B cell (primary cell): ENCODE results near the gene GRK5. TPM values are rescaled to one million over a fixed set of nuclear protein-coding genes. Genes with fewer than 3 reads are reported as not detected.
"Not testable (repeated sequence)": the region's sequence is repeated elsewhere in the genome, so short reads cannot be mapped to it uniquely, and the experiment has no call there.

ENCODE experiments used
- ATAC-seq: fragments of 200-7000 bp; cut with Tn5 transposase; one replicate; pipeline ENCODE4 v1.10.0; 2021; ENCODE audit warnings: low read depth, mild to moderate bottlenecking, moderate number of reproducible peaks, moderate library complexity
- CTCF ChIA-PET: fragments of 350-600 bp; sonication (Branson Sonifier 250); formaldehyde crosslinking; loops from one replicate; lab custom pipeline; 2021; ENCODE audit warnings: antibody characterized with exemption, inconsistent platforms; lab: Charles Lee
- POLR2A ChIA-PET: fragments of 350-600 bp; sonication (Branson Sonifier 250); formaldehyde crosslinking; loops from one replicate; lab custom pipeline; 2021; ENCODE audit warnings: antibody characterized with exemption; lab: Charles Lee
- DNase-seq: peaks from one replicate; pipeline ENCODE4 v3.0.0; 2013
- H2AFZ ChIP-seq: 2 replicates; pipeline ENCODE4 v1.6.1; 2012; ENCODE audit warnings: mild to moderate bottlenecking, low read depth, low read length; ENCODE audit not compliant: insufficient read depth, poor library complexity, severe bottlenecking
- H3K27ac ChIP-seq, 2 donors: 1 replicate in 1 of 2; 2 replicates in 1 of 2; pipeline ENCODE4 v1.5.1; 2012 to 2013; ENCODE audit warnings: low read length in 2 of 2, mild to moderate bottlenecking in 2 of 2, moderate library complexity in 1 of 2
- H3K27me3 ChIP-seq, 4 experiments: fragments of 200-600 bp in 1 of 4; sonication (generic) in 1 of 4; replicated peaks in 1 of 4; 1 replicate in 2 of 4; 2 replicates in 2 of 4; pipeline versions ENCODE4 v1.6.1 to v1.7.0; 2013 to 2016; ENCODE audit warnings: low read length in 3 of 4, mild to moderate bottlenecking in 2 of 4, mixed read lengths in 1 of 4, moderate library complexity in 1 of 4; ENCODE audit not compliant: insufficient read depth in 4 of 4, control insufficient read depth in 3 of 4; ENCODE audit errors: control extremely low read depth in 1 of 4
- H3K36me3 ChIP-seq, 2 experiments: replicated peaks in 1 of 2; 1 replicate in 1 of 2; 2 replicates in 1 of 2; pipeline versions ENCODE4 v1.6.1 to v1.7.1; 2013; ENCODE audit warnings: low read length in 1 of 2; ENCODE audit not compliant: insufficient read depth in 2 of 2, control insufficient read depth in 1 of 2; ENCODE audit errors: control extremely low read depth in 1 of 2, extremely low read depth in 1 of 2
- H3K4me1 ChIP-seq, 2 donors: fragments of 200-600 bp in 1 of 2; sonication (generic) in 1 of 2; 1 replicate in 1 of 2; 2 replicates in 1 of 2; pipeline versions ENCODE4 v1.5.1 to v1.6.1; 2013 to 2017; ENCODE audit warnings: low read length in 2 of 2; ENCODE audit not compliant: control insufficient read depth in 2 of 2, insufficient read depth in 2 of 2
- H3K4me2 ChIP-seq: replicated peaks from 2 replicates; pipeline ENCODE3; 2012; ENCODE audit warnings: mild to moderate bottlenecking, low read depth, low read length; ENCODE audit not compliant: poor library complexity, severe bottlenecking
- H3K4me3 ChIP-seq, 5 experiments: fragments of 200-600 bp in 1 of 5; sonication (generic) in 1 of 5; 1 replicate in 3 of 5; 2 replicates in 2 of 5; pipeline versions ENCODE4 v1.5.1 to v1.7.0; 2011 to 2016; ENCODE audit warnings: low read length in 4 of 5, mild to moderate bottlenecking in 4 of 5, low read depth in 2 of 5, control low read depth in 1 of 5, moderate library complexity in 1 of 5; ENCODE audit not compliant: insufficient read depth in 1 of 5; ENCODE audit errors: control extremely low read depth in 1 of 5, extremely low read depth in 1 of 5
- H3K79me2 ChIP-seq: fragments of 200-600 bp; sonication (generic); one replicate; pipeline ENCODE4 v1.6.0; 2016; ENCODE audit warnings: low read length; ENCODE audit not compliant: control insufficient read depth, insufficient read depth
- H3K9ac ChIP-seq: fragments of 200-600 bp; sonication (generic); 2 replicates; pipeline ENCODE4 v1.6.1; 2017; ENCODE audit warnings: mild to moderate bottlenecking, low read length, moderate library complexity
- H3K9me3 ChIP-seq, 3 donors: one replicate each; pipeline versions ENCODE4 v1.6.1 to v1.7.1; 2013; ENCODE audit warnings: low read length in 2 of 3; ENCODE audit not compliant: control insufficient read depth in 2 of 3, insufficient read depth in 1 of 3; ENCODE audit errors: control extremely low read depth in 1 of 3
- H4K20me1 ChIP-seq: 2 replicates; pipeline ENCODE4 v1.6.0; 2012; ENCODE audit warnings: mild to moderate bottlenecking, low read length; ENCODE audit not compliant: insufficient read depth, control insufficient read depth, poor library complexity, severe bottlenecking
- H3K27ac Mint-ChIP-seq: one replicate; pipeline ENCODE4 v1.8.0; 2021; ENCODE audit warnings: mixed read lengths
- H3K27me3 Mint-ChIP-seq: one replicate; pipeline ENCODE4 v1.8.0; 2021; ENCODE audit warnings: mixed read lengths
- H3K4me1 Mint-ChIP-seq: one replicate; pipeline ENCODE4 v1.8.0; 2021; ENCODE audit warnings: mixed read lengths
- H3K4me3 Mint-ChIP-seq: one replicate; pipeline ENCODE4 v1.8.0; 2021; ENCODE audit warnings: mixed read lengths
- H3K9me3 Mint-ChIP-seq: one replicate; pipeline ENCODE4 v1.8.0; 2022; ENCODE audit warnings: mixed read lengths; ENCODE audit not compliant: insufficient read depth
- CTCF ChIP-seq: fragments of 200-600 bp; IDR thresholded peaks from one replicate; pipeline ENCODE4 v1.8.0; 2022; ENCODE audit warnings: antibody characterized with exemption, mild to moderate bottlenecking
- EZH2 ChIP-seq: IDR thresholded peaks from 2 replicates; pipeline ENCODE4 v1.6.1; 2012; ENCODE audit warnings: borderline replicate concordance, low read depth, mild to moderate bottlenecking, moderate library complexity, low read length; ENCODE audit not compliant: insufficient read depth, poor library complexity, severe bottlenecking
- WGBS: methylation state at CpG from one replicate; pipeline ENCODE4 v1.1.5; 2013; ENCODE audit warnings: missing lambda C conversion rate; ENCODE audit not compliant: insufficient coverage; 5-methylcytosine and 5-hydroxymethylcytosine counted together
- intact Hi-C: fragments of 100-400 bp; cut with micrococcal nuclease; formaldehyde crosslinking; loops from one replicate; pipeline ENCODE4 v1.10.0; 2022
- polyA plus RNA-seq: library from polyadenylated mRNA; depleted of rRNA; stranded (reverse); fragments of >200 nt; gene quantifications from 2 replicates; pipeline ENCODE4 v1.2.3, GENCODE V29; 2012
- total RNA-seq, 2 donors: library from RNA; stranded (reverse); fragments of 120-200 nt in 1 of 2; gene quantifications; 1 replicate in 1 of 2; 2 replicates in 1 of 2; pipeline versions ENCODE4 v1.2.3 to v1.2.4, GENCODE V29; 2013 to 2022

GRK5 gene
- total and polyA plus RNA-seq, 2 donors (not counting 1 experiment from before 2014, with no cell fraction given), result 21.9 to 54.8 TPM

- ATAC-seq (peak; percentile 64), DNase-seq (no peak)
- peaks cover 29% of the 10 kb centered on the region for H3K4me1 Mint-ChIP-seq
- Histone ChIP-seq H3K4me2 (no peak overlapping the region), H3K9ac (no peak overlapping the region), H3K4me1 (peaks cover 0 to 25% of the 10 kb centered on the region in 2 donors), H3K4me3 (no peak overlapping the region), H3K27ac (no peak overlapping the region), H3K27me3 (peaks cover 0 to 2% (median 0%) of the 10 kb centered on the region in 4 experiments), H4K20me1 (no peaks in the 10 kb centered on the region), H3K36me3 (peaks cover 0 to 8% of the 10 kb centered on the region in 2 experiments), H3K9me3 (peaks cover 0 to 4% (median 0%) of the 10 kb centered on the region in 3 donors), H2AFZ (no peak overlapping the region), H3K79me2 (no peaks in the 10 kb centered on the region)
- ChIA-PET POLR2A (no interaction called here), CTCF (interaction anchor here (0.7 kb wide), 1 partner anchor 43 kb away, joined by 3 read pairs; no protein-coding TSS in a partner anchor)
- no peak overlapping the region for H3K27ac Mint-ChIP-seq
- intact Hi-C loops, result loop anchor here (2.0 kb wide), 1 partner anchor 17 kb away; no protein-coding TSS in a partner anchor
- H3K4me3 Mint-ChIP-seq, result no peak overlapping the region
- peaks cover 2% of the 10 kb centered on the region for H3K27me3 Mint-ChIP-seq
- 44% methylated on average over 1 of the region's 2 CpGs for WGBS
- TF ChIP-seq CTCF, result no peak
- no peak for TF ChIP-seq EZH2
- peaks cover 2% of the 10 kb centered on the region for H3K9me3 Mint-ChIP-seq
These were observed 254.6 kb downstream of the GRK5 start for GRCh38 chr10:119461923-119462322.

GRCh38 chr10:119462773-119463172, 255.4 kb downstream of the GRK5 start:
- peaks cover 2% of the 10 kb centered on the region for H3K27me3 Mint-ChIP-seq
- POLR2A ChIA-PET, result no interaction called here
- H3K27ac ChIP-seq, result no peak overlapping the region
- H4K20me1 ChIP-seq, result no peaks in the 10 kb centered on the region
- ATAC-seq, result no peak
- peaks cover 0 to 8% of the 10 kb centered on the region in 2 experiments for H3K36me3 ChIP-seq
- DNase-seq, result no peak
- intact Hi-C loops, result loop anchor here (2.0 kb wide), 1 partner anchor 16 kb away; no protein-coding TSS in a partner anchor
- peaks cover 0 to 26% of the 10 kb centered on the region in 2 donors for H3K4me1 ChIP-seq
- H3K9me3 Mint-ChIP-seq, result peaks cover 2% of the 10 kb centered on the region
- no peak overlapping the region for H3K4me3 Mint-ChIP-seq
- H3K79me2 ChIP-seq, result no peaks in the 10 kb centered on the region
- H3K27ac Mint-ChIP-seq, result no peak overlapping the region
- no peak overlapping the region for H2AFZ ChIP-seq
- CTCF ChIA-PET, result interaction anchor here (0.6 kb wide), 1 partner anchor 367 kb away, joined by 3 read pairs; no protein-coding TSS in a partner anchor
- no peak overlapping the region for H3K9ac ChIP-seq
- H3K4me1 Mint-ChIP-seq, result peaks cover 30% of the 10 kb centered on the region
- WGBS, result 100% methylated on average over 3 of the region's 4 CpGs
- no peak for TF ChIP-seq CTCF
- no peak for TF ChIP-seq EZH2
- H3K27me3 ChIP-seq, result peaks cover 0 to 2% (median under 1%) of the 10 kb centered on the region in 4 experiments
- peaks cover 0 to 4% (median 0%) of the 10 kb centered on the region in 3 donors for H3K9me3 ChIP-seq
- no peak overlapping the region for H3K4me2 ChIP-seq
- no peak overlapping the region for H3K4me3 ChIP-seq

GRCh38 chr10:119463195-119463594, 255.8 kb downstream of the GRK5 start:
- H3K27ac Mint-ChIP-seq, H3K27me3 ChIP-seq, H3K4me3 ChIP-seq, H3K27ac ChIP-seq, H2AFZ ChIP-seq, H3K9me3 ChIP-seq, H3K9me3 Mint-ChIP-seq, H3K79me2 ChIP-seq, H3K27me3 Mint-ChIP-seq, H3K4me3 Mint-ChIP-seq, H4K20me1 ChIP-seq, H3K9ac ChIP-seq, H3K36me3 ChIP-seq, DNase-seq, POLR2A ChIA-PET, H3K4me2 ChIP-seq, ATAC-seq: not testable (repeated sequence)
- H3K4me1 Mint-ChIP-seq, result peaks cover 30% of the 10 kb centered on the region
- intact Hi-C loops, result loop anchor here (2.0 kb wide), 1 partner anchor 16 kb away; no protein-coding TSS in a partner anchor
- WGBS, result no CpG with 5 or more reads among the region's 2 CpGs
- H3K4me1 ChIP-seq, result peaks cover 0 to 26% of the 10 kb centered on the region in 2 donors
- CTCF ChIA-PET, result interaction anchor here (0.6 kb wide), 1 partner anchor 367 kb away, joined by 3 read pairs; no protein-coding TSS in a partner anchor
